PC-3 (cell line): Measurements from ENCODE around the gene GBF1. TPM values are rescaled to one million over a fixed set of nuclear protein-coding genes. Genes with fewer than 3 reads are reported as not detected.

ENCODE experiments used
- ATAC-seq: fragments of 200-7000 bp; cut with Tn5 transposase; 2 replicates; pipeline ENCODE4 v1.9.1; 2020; ENCODE audit warnings: mild to moderate bottlenecking, moderate library complexity
- BruUV-seq: library from RNA; stranded (reverse); fragments of 400-500 nt; replicated peaks from 2 replicates; lab custom pipeline; 2021; lab: Mats Ljungman, UMichigan
- CTCF ChIA-PET: fragments of 300-600 bp; sonication (Branson Sonifier 250); formaldehyde crosslinking; loops from one replicate; lab custom pipeline; 2022; ENCODE audit warnings: antibody characterized with exemption; lab: Charles Lee
- POLR2A ChIA-PET: fragments of 300-600 bp; sonication (Branson Sonifier 250); formaldehyde crosslinking; loops from one replicate; lab custom pipeline; 2022; ENCODE audit warnings: antibody characterized with exemption; ENCODE audit not compliant: unreplicated experiment; lab: Charles Lee
- DNase-seq: peaks from one replicate; pipeline ENCODE4 v3.0.0-alpha.2; 2015
- H2AFZ ChIP-seq: fragments of 300-600 bp; sonication (generic); 2 replicates; pipeline ENCODE4 v1.6.0; 2016; ENCODE audit warnings: antibody characterized with exemption, low read length
- H3F3A ChIP-seq: fragments of 300-600 bp; sonication (generic); one replicate; pipeline ENCODE4 v1.6.0; 2017; ENCODE audit warnings: antibody characterized with exemption, low read length, control low read depth, mild to moderate bottlenecking; ENCODE audit not compliant: unreplicated experiment
- H3K27ac ChIP-seq: fragments of 300-600 bp; sonication (generic); 2 replicates; pipeline ENCODE4 v1.5.1; 2016; ENCODE audit warnings: mild to moderate bottlenecking, low read length
- H3K27me3 ChIP-seq: fragments of 300-600 bp; sonication (generic); 2 replicates; pipeline ENCODE4 v1.6.1; 2016; ENCODE audit warnings: low read length, mixed read lengths
- H3K36me3 ChIP-seq: fragments of 300-600 bp; sonication (generic); 2 replicates; pipeline ENCODE4 v1.6.1; 2016; ENCODE audit warnings: low read depth, mixed run types, low read length, mixed read lengths
- H3K4me1 ChIP-seq: fragments of 300-600 bp; sonication (generic); 2 replicates; pipeline ENCODE4 v1.5.1; 2016; ENCODE audit warnings: low read length; ENCODE audit not compliant: insufficient read depth
- H3K4me2 ChIP-seq: fragments of 300-600 bp; sonication (generic); 2 replicates; pipeline ENCODE4 v1.6.0; 2016; ENCODE audit warnings: low read length
- H3K4me3 ChIP-seq: fragments of 300-600 bp; sonication (generic); 2 replicates; pipeline ENCODE4 v1.5.1; 2016; ENCODE audit warnings: mild to moderate bottlenecking, low read length, mixed read lengths
- H3K79me2 ChIP-seq: fragments of 300-600 bp; sonication (generic); 2 replicates; pipeline ENCODE4 v1.6.1; 2017; ENCODE audit warnings: low read length, mixed read lengths
- H3K9ac ChIP-seq: fragments of 300-600 bp; sonication (generic); 2 replicates; pipeline ENCODE4 v1.6.0; 2016; ENCODE audit warnings: mild to moderate bottlenecking, low read length
- H3K9me2 ChIP-seq: fragments of 300-600 bp; sonication (generic); replicated peaks from 2 replicates; pipeline ENCODE4 v1.6.1; 2016; ENCODE audit warnings: mixed run types, low read length, mixed read lengths
- H3K9me3 ChIP-seq: fragments of 300-600 bp; sonication (generic); 2 replicates; pipeline ENCODE4 v1.6.1; 2016; ENCODE audit warnings: low read length, mixed read lengths
- H4K20me1 ChIP-seq: fragments of 300-600 bp; sonication (generic); 2 replicates; pipeline ENCODE4 v1.6.1; 2016; ENCODE audit warnings: low read length, mixed read lengths
- EZH2 ChIP-seq: fragments of 300-600 bp; sonication (generic); IDR thresholded peaks from one replicate; pipeline ENCODE4 v1.6.1; 2017; ENCODE audit warnings: antibody characterized with exemption, mild to moderate bottlenecking, low read length; ENCODE audit not compliant: unreplicated experiment
- EZH2phosphoT487 ChIP-seq: fragments of 300-600 bp; sonication (generic); IDR thresholded peaks from 2 replicates; pipeline ENCODE4 v1.6.1; 2018; ENCODE audit warnings: mild to moderate bottlenecking, antibody characterized with exemption, low read length, borderline replicate concordance
- intact Hi-C: fragments of 100-400 bp; cut with micrococcal nuclease; formaldehyde crosslinking; loops from 2 replicates; pipeline ENCODE4 v1.9.0; 2023
- total RNA-seq: library from RNA; depleted of rRNA; stranded (reverse); fragments of >200 nt; gene quantifications from 2 replicates; pipeline ENCODE4 v1.2.3, GENCODE V29; 2014
- TF ChIP-seq, protein P1 (sequence below): fragments of 300-600 bp; sonication (generic); conservative IDR thresholded peaks from 2 replicates; pipeline ENCODE4 v1.5.1; 2017; ENCODE audit warnings: antibody characterized with exemption, low read depth, mild to moderate bottlenecking, low read length

The GBF1 gene
- total RNA-seq, 1 experiment from 2014 or later = 25.2 TPM

DNA sequence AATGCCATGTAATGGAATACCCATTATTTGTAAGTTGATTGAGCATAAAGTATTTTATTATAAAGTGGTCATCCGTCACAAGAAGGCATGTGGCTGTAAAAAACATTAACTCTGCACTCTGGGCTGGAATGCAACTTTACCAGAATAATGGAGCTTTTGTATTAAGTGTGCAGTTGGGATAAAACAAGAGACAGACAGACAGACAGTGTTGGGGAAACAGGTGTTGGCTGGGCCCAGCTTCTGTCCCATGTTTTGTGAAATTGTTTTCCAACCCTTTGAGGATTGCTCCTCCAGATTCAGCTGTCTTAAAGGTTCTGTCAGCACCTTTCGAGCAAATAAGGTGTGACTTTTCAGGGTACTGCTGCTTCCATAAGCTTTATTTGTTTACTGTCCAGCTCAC is 82.3 kb downstream of the GBF1 start:
- no peak overlapping the region for H3K9ac ChIP-seq
- no peak overlapping the region for H3K27ac ChIP-seq
- ChIA-PET CTCF (no interaction called here), POLR2A (no interaction called here)
- H3K9me3 ChIP-seq = no peaks in the 10 kb centered on the region
- H2AFZ ChIP-seq = no peak overlapping the region
- no peak for TF ChIP-seq EZH2
- TF ChIP-seq, protein P1, sequence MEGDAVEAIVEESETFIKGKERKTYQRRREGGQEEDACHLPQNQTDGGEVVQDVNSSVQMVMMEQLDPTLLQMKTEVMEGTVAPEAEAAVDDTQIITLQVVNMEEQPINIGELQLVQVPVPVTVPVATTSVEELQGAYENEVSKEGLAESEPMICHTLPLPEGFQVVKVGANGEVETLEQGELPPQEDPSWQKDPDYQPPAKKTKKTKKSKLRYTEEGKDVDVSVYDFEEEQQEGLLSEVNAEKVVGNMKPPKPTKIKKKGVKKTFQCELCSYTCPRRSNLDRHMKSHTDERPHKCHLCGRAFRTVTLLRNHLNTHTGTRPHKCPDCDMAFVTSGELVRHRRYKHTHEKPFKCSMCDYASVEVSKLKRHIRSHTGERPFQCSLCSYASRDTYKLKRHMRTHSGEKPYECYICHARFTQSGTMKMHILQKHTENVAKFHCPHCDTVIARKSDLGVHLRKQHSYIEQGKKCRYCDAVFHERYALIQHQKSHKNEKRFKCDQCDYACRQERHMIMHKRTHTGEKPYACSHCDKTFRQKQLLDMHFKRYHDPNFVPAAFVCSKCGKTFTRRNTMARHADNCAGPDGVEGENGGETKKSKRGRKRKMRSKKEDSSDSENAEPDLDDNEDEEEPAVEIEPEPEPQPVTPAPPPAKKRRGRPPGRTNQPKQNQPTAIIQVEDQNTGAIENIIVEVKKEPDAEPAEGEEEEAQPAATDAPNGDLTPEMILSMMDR = no peak
- TF ChIP-seq EZH2phosphoT487 = no peak
- no peaks in the 10 kb centered on the region for H4K20me1 ChIP-seq
- no peaks in the 10 kb centered on the region for H3F3A ChIP-seq
- ATAC-seq (no peak), DNase-seq (no peak)
- no peaks in the 10 kb centered on the region for H3K36me3 ChIP-seq
- H3K4me2 ChIP-seq = no peak overlapping the region
- no peak overlapping the region for H3K4me3 ChIP-seq
- H3K79me2 ChIP-seq = no peaks in the 10 kb centered on the region
- no peaks in the 10 kb centered on the region for H3K4me1 ChIP-seq
- H3K27me3 ChIP-seq = no peaks in the 10 kb centered on the region
- H3K9me2 ChIP-seq = no peaks in the 10 kb centered on the region
- no TSS peak for BruUV-seq
- intact Hi-C loops = no loop called here

DNA sequence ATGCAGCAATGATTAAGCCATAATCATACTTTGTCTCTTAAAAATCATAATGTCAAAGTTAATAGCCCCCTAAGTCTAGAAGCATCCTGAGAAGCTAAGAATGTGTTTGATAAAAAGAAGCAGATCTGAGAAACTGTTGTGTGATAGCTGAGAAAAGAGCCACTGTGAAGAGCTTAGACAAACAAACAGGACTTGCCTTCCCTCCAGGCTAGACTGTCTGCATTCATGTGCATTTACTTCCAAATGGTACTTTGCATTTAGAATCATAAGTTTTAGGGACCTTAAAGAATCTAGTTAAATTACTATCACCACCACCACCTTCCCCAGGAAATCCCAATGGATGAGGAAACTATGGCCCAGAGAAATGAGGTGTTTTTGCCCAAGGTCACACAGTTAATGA is 87.4 kb downstream of the GBF1 start:
- BruUV-seq = no TSS peak
- Histone ChIP-seq H3K4me1 (no peaks in the 10 kb centered on the region), H2AFZ (no peak overlapping the region), H3K9me3 (no peaks in the 10 kb centered on the region), H3K4me3 (no peak overlapping the region), H3F3A (no peaks in the 10 kb centered on the region), H3K79me2 (no peaks in the 10 kb centered on the region), H3K9me2 (no peaks in the 10 kb centered on the region), H3K9ac (no peak overlapping the region), H3K27ac (no peak overlapping the region), H3K27me3 (no peaks in the 10 kb centered on the region), H3K36me3 (no peaks in the 10 kb centered on the region), H4K20me1 (no peaks in the 10 kb centered on the region), H3K4me2 (no peak overlapping the region)
- TF ChIP-seq, protein P1 = no peak
- TF ChIP-seq EZH2phosphoT487 (no peak), EZH2 (no peak)
- ATAC-seq (no peak), DNase-seq (no peak)
- POLR2A ChIA-PET = no interaction called here
- intact Hi-C loops = no loop called here
- CTCF ChIA-PET = no interaction called here

DNA sequence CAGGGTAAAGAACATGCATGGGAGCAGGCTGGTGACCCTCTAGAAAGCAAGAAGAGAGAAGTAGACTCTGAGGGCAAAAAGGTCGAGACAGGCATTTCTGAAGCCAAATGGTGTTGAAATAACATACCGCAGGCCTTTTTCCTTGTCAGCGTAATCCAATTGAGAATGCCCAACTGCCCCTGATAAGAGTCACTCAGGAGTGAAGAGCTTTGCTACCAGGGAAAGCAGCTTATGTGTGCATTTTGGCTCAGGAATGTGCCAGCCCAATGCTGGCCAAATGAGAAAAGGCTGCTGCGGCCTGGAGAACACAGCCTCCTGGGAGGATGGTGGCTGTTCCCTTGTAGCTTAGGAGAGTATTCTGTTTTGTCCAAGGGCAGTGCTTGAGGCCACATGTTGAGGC is 88.8 kb downstream of the GBF1 start:
- no TSS peak for BruUV-seq
- Histone ChIP-seq H3F3A (no peaks in the 10 kb centered on the region), H3K4me1 (no peaks in the 10 kb centered on the region), H2AFZ (no peak overlapping the region), H3K9me3 (no peaks in the 10 kb centered on the region), H3K9ac (no peak overlapping the region), H3K36me3 (no peaks in the 10 kb centered on the region), H3K4me3 (no peak overlapping the region), H3K9me2 (no peaks in the 10 kb centered on the region), H3K79me2 (no peaks in the 10 kb centered on the region), H3K27me3 (no peaks in the 10 kb centered on the region), H3K27ac (no peak overlapping the region), H3K4me2 (no peak overlapping the region), H4K20me1 (no peaks in the 10 kb centered on the region)
- intact Hi-C loops = no loop called here
- DNase-seq (no peak), ATAC-seq (no peak)
- ChIA-PET CTCF (no interaction called here), POLR2A (no interaction called here)
- TF ChIP-seq EZH2phosphoT487 (no peak), EZH2 (no peak)
- TF ChIP-seq, protein P1 = no peak
